Measurements from ENCODE around the gene PRRT1B.

DNA sequence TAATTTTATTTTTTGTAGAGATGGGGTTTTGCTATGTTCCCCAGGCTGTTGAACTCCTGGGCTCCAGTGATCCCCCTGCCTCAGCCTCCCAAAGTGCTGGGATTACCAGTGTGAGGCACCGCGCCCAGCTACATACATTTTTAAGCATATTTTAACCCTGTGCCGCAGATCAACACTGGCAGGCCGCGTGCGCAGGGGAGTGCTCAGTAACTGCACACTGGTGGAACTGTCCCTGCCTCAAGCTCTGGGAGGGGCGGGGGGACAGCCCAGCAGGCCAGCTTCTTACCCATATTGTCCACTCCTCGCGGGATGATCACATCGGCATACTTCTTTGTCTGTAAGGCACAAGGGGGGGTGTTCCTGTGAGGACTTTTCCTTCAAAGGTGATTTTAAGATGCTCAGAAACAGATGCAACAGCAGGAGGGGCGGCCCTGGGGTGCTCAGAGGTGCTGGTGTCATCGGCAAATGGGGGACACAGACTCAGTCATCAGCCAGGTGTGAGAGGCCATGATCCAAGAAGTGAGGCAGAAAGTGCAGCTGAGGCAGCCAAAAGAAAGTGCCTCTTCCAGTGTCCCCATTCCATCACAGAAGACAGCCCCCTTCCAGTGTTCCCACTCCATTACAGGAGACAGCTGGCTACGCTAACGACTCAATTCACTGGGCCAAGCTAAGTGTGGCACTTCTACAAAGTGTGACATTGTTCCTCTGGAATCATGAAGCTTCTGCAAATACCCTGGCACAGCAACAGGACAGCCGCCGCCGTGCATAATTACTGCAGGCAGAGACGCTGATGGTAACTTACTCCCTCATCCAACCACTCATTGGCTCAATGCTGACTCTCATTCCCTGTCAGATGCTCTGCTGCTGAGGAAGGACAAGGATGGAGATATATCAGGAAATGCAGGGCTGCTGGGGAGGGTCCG is 19.4 kb upstream of the PRRT1B start:
- TF ChIP-seq CTCF (IDR thresholded peaks at IDR 0.05) = no peak
- TF ChIP-seq, protein P1, sequence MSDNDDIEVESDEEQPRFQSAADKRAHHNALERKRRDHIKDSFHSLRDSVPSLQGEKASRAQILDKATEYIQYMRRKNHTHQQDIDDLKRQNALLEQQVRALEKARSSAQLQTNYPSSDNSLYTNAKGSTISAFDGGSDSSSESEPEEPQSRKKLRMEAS (IDR thresholded peaks at IDR 0.05) = no peak
- TF ChIP-seq USF2 (IDR thresholded peaks at IDR 0.05) = no peak
- TF ChIP-seq CBX8 (IDR thresholded peaks at IDR 0.05) = no peak
- TF ChIP-seq HMGXB4 (CRISPR knock-in tag; IDR thresholded peaks at IDR 0.05; ENCODE audit: borderline replicate concordance) = no peak
- TF ChIP-seq POLR2A (IDR thresholded peaks at IDR 0.05; ENCODE audit: low read length) = no peak
- TF ChIP-seq ESRRA (IDR thresholded peaks at IDR 0.05; ENCODE audit: borderline replicate concordance, low read length) = no peak
- TF ChIP-seq MAFK (IDR thresholded peaks at IDR 0.05; ENCODE audit: partially characterized antibody) = no peak
- TF ChIP-seq CBX2 (IDR thresholded peaks at IDR 0.05; ENCODE audit: borderline replicate concordance, low read depth) = no peak
